DMS53 (cell line): Measurements from ENCODE around the gene DDX4.

Source experiments
- DNase-seq: peaks from one replicate; lab custom pipeline; 2025; lab: John Stamatoyannopoulos, UW

DDX4 gene

DNA sequence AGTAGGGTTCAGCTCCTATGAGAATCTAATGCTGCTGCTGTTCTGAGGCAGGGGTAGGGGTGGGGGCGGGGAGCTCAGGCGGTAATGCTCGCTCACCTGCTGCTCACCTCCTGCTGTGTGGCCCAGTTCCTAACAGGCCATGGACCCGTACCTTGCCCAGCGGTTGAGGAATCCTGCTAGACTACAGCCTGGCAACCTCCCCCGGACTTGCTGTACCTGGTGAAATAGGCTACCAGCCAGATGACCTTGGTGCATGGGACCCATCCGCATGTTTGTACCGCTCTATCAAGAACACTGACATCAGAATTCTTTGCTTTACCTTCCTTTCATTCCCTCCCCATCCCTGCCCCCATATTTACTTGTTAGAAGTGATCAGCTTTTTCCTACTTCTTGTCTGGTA lies 128.6 kb downstream of the DDX4 start:
- DNase-seq: no peak
